ENCODE results near the gene ANKRD36C.
"Not testable (repeated sequence)": the region's sequence is repeated elsewhere in the genome, so short reads cannot be mapped to it uniquely, and the experiment has no call there.

- TF ChIP-seq, protein P1, sequence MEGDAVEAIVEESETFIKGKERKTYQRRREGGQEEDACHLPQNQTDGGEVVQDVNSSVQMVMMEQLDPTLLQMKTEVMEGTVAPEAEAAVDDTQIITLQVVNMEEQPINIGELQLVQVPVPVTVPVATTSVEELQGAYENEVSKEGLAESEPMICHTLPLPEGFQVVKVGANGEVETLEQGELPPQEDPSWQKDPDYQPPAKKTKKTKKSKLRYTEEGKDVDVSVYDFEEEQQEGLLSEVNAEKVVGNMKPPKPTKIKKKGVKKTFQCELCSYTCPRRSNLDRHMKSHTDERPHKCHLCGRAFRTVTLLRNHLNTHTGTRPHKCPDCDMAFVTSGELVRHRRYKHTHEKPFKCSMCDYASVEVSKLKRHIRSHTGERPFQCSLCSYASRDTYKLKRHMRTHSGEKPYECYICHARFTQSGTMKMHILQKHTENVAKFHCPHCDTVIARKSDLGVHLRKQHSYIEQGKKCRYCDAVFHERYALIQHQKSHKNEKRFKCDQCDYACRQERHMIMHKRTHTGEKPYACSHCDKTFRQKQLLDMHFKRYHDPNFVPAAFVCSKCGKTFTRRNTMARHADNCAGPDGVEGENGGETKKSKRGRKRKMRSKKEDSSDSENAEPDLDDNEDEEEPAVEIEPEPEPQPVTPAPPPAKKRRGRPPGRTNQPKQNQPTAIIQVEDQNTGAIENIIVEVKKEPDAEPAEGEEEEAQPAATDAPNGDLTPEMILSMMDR (IDR thresholded peaks at IDR 0.05; ENCODE audit: poor library complexity, severe bottlenecking), result peak; percentile 100
- TF ChIP-seq EZH2 (IDR thresholded peaks at IDR 0.05; ENCODE audit: borderline replicate concordance, insufficient read depth, low read length, poor library complexity, severe bottlenecking), result not testable (repeated sequence)
- TF ChIP-seq EP300 (conservative IDR thresholded peaks at IDR 0.05; ENCODE audit: poor library complexity, severe bottlenecking), result peak; percentile 31
Observed at GRCh38 chr2:95992520-95993272, 1.1 kb upstream of the ANKRD36C start.

All from neural cell (in vitro differentiated cells).